Measurements from ENCODE around the gene RPP40. TPM values are rescaled to one million over a fixed set of nuclear protein-coding genes. Genes with fewer than 3 reads are reported as not detected.

The RPP40 gene
- total and polyA plus RNA-seq, 2 of the 13 experiments (the other 11 are each of a cell fraction or from before 2014, with no cell fraction given) = 18.0 to 41.2 TPM

GRCh38 chr6:5003604-5004372, at the start of gene RPP40 (continued):
- TF ChIP-seq IKZF5 (CRISPR knock-in tag; IDR thresholded peaks at IDR 0.05) (peak; percentile 85), THAP9 (CRISPR knock-in tag; IDR thresholded peaks at IDR 0.05; ENCODE audit: borderline replicate concordance) (peak; percentile 83; the same call in 1 of the 2 replicates), AFF4 (CRISPR knock-in tag; IDR thresholded peaks at IDR 0.05) (no peak; the same call in 1 of the 2 replicates), ZNF800 (CRISPR knock-in tag; IDR thresholded peaks at IDR 0.05) (peak; percentile 68; the same call in 1 of the 2 replicates), ZNF256 (CRISPR knock-in tag; conservative IDR thresholded peaks at IDR 0.05) (peak; percentile 97), SUZ12 (IDR thresholded peaks at IDR 0.05; ENCODE audit: low read depth, low read length) (peak; percentile 95), ASH2L (IDR thresholded peaks at IDR 0.05; ENCODE audit: insufficient read length, low read depth, low read length) (peak; percentile 97), ZMYM3 (CRISPR knock-in tag; IDR thresholded peaks at IDR 0.05) (peak; percentile 44; the same call in 1 of the 2 replicates), ATF3 (CRISPR knock-in tag; IDR thresholded peaks at IDR 0.05) (0 out of 2 replicates have a peak, but pooled peaks have one; percentile 10), TP53 (CRISPR knock-in tag; conservative IDR thresholded peaks at IDR 0.05) (peak; percentile 87), ZSCAN20 (CRISPR knock-in tag; IDR thresholded peaks at IDR 0.05; ENCODE audit: borderline replicate concordance) (peak; percentile 93; the same call in 1 of the 2 replicates), ZGPAT (CRISPR knock-in tag; IDR thresholded peaks at IDR 0.05) (peak; percentile 96; the same call in 1 of the 2 replicates), MAZ (IDR thresholded peaks at IDR 0.05; ENCODE audit: borderline replicate concordance, low read depth, low read length) (peak; percentile 78; the same call in 1 of the 2 replicates), MAZ (CRISPR knock-in tag; IDR thresholded peaks at IDR 0.05; ENCODE audit: low read depth) (peak; percentile 57; the same call in 1 of the 2 replicates), MYC (CRISPR knock-in tag; IDR thresholded peaks at IDR 0.05; ENCODE audit: borderline replicate concordance) (peak; percentile 99), FLYWCH1 (CRISPR knock-in tag; IDR thresholded peaks at IDR 0.05) (no peak)
